Activated CD8-positive, alpha-beta T cell treated with anti-CD3 and anti-CD28 coated beads for 36 hours (primary cell): ENCODE results near the gene MCL1. TPM values are rescaled to one million over a fixed set of nuclear protein-coding genes. Genes with fewer than 3 reads are reported as not detected.

Source experiments
- ATAC-seq: fragments of 200-7000 bp; cut with Tn5 transposase; one replicate; pipeline ENCODE4 v1.10.0; 2021; ENCODE audit warnings: mild to moderate bottlenecking, moderate library complexity
- CTCF ChIA-PET: fragments of 350-600 bp; sonication (Branson Sonifier 250); formaldehyde crosslinking; loops from one replicate; lab custom pipeline; 2021; ENCODE audit warnings: antibody characterized with exemption; lab: Charles Lee
- POLR2A ChIA-PET: fragments of 350-600 bp; sonication (Branson Sonifier 250); formaldehyde crosslinking; loops from one replicate; lab custom pipeline; 2021; ENCODE audit warnings: antibody characterized with exemption; lab: Charles Lee
- DNase-seq: peaks from one replicate; pipeline ENCODE4 v3.0.0-alpha.2; 2020
- H3K27ac Mint-ChIP-seq: one replicate; pipeline ENCODE4 v1.8.0; 2021; ENCODE audit warnings: mild to moderate bottlenecking, mixed read lengths
- H3K27me3 Mint-ChIP-seq: one replicate; pipeline ENCODE4 v1.8.0; 2021; ENCODE audit warnings: mixed read lengths
- H3K36me3 Mint-ChIP-seq: one replicate; pipeline ENCODE4 v1.8.0; 2021; ENCODE audit warnings: low read depth, mixed read lengths
- H3K4me1 Mint-ChIP-seq: one replicate; pipeline ENCODE4 v1.8.0; 2021; ENCODE audit warnings: low read depth, mixed read lengths
- H3K4me3 Mint-ChIP-seq: one replicate; pipeline ENCODE4 v1.8.0; 2021; ENCODE audit warnings: mild to moderate bottlenecking, moderate library complexity, mixed read lengths
- H3K9me3 Mint-ChIP-seq: one replicate; pipeline ENCODE4 v1.8.0; 2021; ENCODE audit warnings: mixed read lengths
- CTCF ChIP-seq: fragments of 200-600 bp; IDR thresholded peaks from one replicate; pipeline ENCODE4 v1.8.0; 2022; ENCODE audit warnings: antibody characterized with exemption, mild to moderate bottlenecking
- intact Hi-C: fragments of 100-400 bp; cut with micrococcal nuclease; formaldehyde crosslinking; loops from one replicate; pipeline ENCODE4 v1.10.0; 2022
- microRNA-seq: library from miRNA; unstranded; fragments of <30 nt; microRNA quantifications from one replicate; pipeline ENCODE4 v1.2.0, GENCODE V29; 2022; ENCODE audit warnings: borderline microRNAs expressed, borderline replicate concordance
- total RNA-seq, 2 experiments: library from RNA; stranded (reverse); gene quantifications; one replicate each; pipeline ENCODE4 v1.2.3, GENCODE V29; 2021

MCL1 gene
- total RNA-seq, 2 experiments from 2014 or later, result 207 TPM

GRCh38 chr1:150525348-150525747 lies 54.1 kb downstream of the MCL1 start:
- intact Hi-C loops, result no loop called here
- no peaks in the 10 kb centered on the region for H3K9me3 Mint-ChIP-seq
- CTCF ChIA-PET, result no interaction called here
- no peaks in the 10 kb centered on the region for H3K4me1 Mint-ChIP-seq
- POLR2A ChIA-PET, result interaction anchor here (0.5 kb wide), 1 partner anchor 63 kb away, joined by 3 read pairs; no protein-coding TSS in a partner anchor
- no peak overlapping the region for H3K27ac Mint-ChIP-seq
- TF ChIP-seq CTCF, result no peak
- H3K36me3 Mint-ChIP-seq, result no peaks in the 10 kb centered on the region
- H3K4me3 Mint-ChIP-seq, result no peak overlapping the region
- H3K27me3 Mint-ChIP-seq, result no peaks in the 10 kb centered on the region
- no peak for DNase-seq
- ATAC-seq, result no peak

Small RNA genes lying within 50 kb of the gene (microRNA-seq; reads per million reads assigned to microRNA genes)
- not detected for gene MIR4257

Other genes with a start within 250 kb of the MCL1 start
- 10 to 100 TPM; 17.6 to 19.4 TPM for gene RPRD2, start 215.5 kb downstream of the MCL1 start, total RNA-seq
- gene TARS2, start 92.2 kb downstream of the MCL1 start, total RNA-seq, result 10 to 100 TPM; 43.3 to 44.5 TPM
- gene ECM1, start 71.5 kb downstream of the MCL1 start, total RNA-seq, result under 1 TPM; 0.74 to 0.81 TPM
- gene FALEC, start 63.9 kb downstream of the MCL1 start, total RNA-seq, result not detected
- under 1 TPM; 0.11 to 0.20 TPM for gene ADAMTSL4, start 30.2 kb downstream of the MCL1 start, total RNA-seq
- gene ENSA, start 50.0 kb upstream of the MCL1 start, total RNA-seq, result 100 to 1,000 TPM; 177 to 182 TPM
- 10 to 100 TPM; 15.8 to 16.9 TPM for gene GOLPH3L, start 117.5 kb upstream of the MCL1 start, total RNA-seq
- not detected for gene HORMAD1, start 141.3 kb upstream of the MCL1 start, total RNA-seq
- gene CTSS, start 186.2 kb upstream of the MCL1 start, total RNA-seq, result 10 to 100 TPM; 36.7 to 38.4 TPM
- gene CTSK, start 228.7 kb upstream of the MCL1 start, total RNA-seq, result 1 to 10 TPM; 2.9 to 3.6 TPM